OCI-LY7 (cell line): Measurements from ENCODE around the gene TSPO. TPM values are rescaled to one million over a fixed set of nuclear protein-coding genes. Genes with fewer than 3 reads are reported as not detected.

Experiments used
- BruUV-seq: library from RNA; stranded (reverse); fragments of 400-500 nt; replicated peaks from 2 replicates; lab custom pipeline; 2021; lab: Mats Ljungman, UMichigan
- CTCF ChIA-PET: fragments of 300-600 bp; sonication (Branson Sonifier 250); formaldehyde crosslinking; loops from one replicate; lab custom pipeline; 2022; ENCODE audit warnings: antibody characterized with exemption; ENCODE audit not compliant: unreplicated experiment; lab: Charles Lee
- POLR2A ChIA-PET: fragments of 300-600 bp; sonication (Branson Sonifier 250); formaldehyde crosslinking; loops from one replicate; lab custom pipeline; 2022; ENCODE audit warnings: antibody characterized with exemption; lab: Charles Lee
- DNase-seq: peaks from one replicate; pipeline ENCODE4 v3.0.0-alpha.2; 2015; ENCODE audit warnings: low spot score
- H2AFZ ChIP-seq: fragments of 200-600 bp; sonication (generic), shearing (Covaris generic); 2 replicates; pipeline ENCODE4 v1.6.1; 2014; ENCODE audit warnings: mild to moderate bottlenecking, antibody characterized with exemption, low read length, moderate library complexity
- H3K27ac ChIP-seq: fragments of 200-600 bp; sonication (generic); 2 replicates; pipeline ENCODE4 v1.5.1; 2014; ENCODE audit warnings: mixed run types, low read depth, mild to moderate bottlenecking, moderate library complexity, low read length, inconsistent platforms; ENCODE audit not compliant: poor library complexity, severe bottlenecking
- H3K36me3 ChIP-seq: fragments of 200-600 bp; sonication (generic); 2 replicates; pipeline ENCODE4 v1.6.1; 2014; ENCODE audit warnings: mild to moderate bottlenecking, antibody characterized with exemption, low read length, moderate library complexity, mixed read lengths; ENCODE audit not compliant: insufficient read depth
- H3K4me1 ChIP-seq: fragments of 200-600 bp; sonication (generic); 2 replicates; pipeline ENCODE4 v1.5.1; 2014; ENCODE audit warnings: mild to moderate bottlenecking, low read length; ENCODE audit not compliant: insufficient read depth, poor library complexity, severe bottlenecking
- H3K4me2 ChIP-seq: fragments of 200-600 bp; sonication (generic); 2 replicates; pipeline ENCODE4 v1.6.1; 2014; ENCODE audit warnings: mild to moderate bottlenecking, low read length
- H3K4me3 ChIP-seq: fragments of 200-600 bp; sonication (generic); 2 replicates; pipeline ENCODE4 v1.5.1; 2014; ENCODE audit warnings: mild to moderate bottlenecking, low read depth, low read length; ENCODE audit not compliant: poor library complexity, severe bottlenecking
- H3K79me2 ChIP-seq: fragments of 200-600 bp; sonication (generic); 2 replicates; pipeline ENCODE4 v1.6.1; 2016; ENCODE audit warnings: low read depth, mild to moderate bottlenecking, low read length, moderate library complexity, mixed read lengths; ENCODE audit not compliant: insufficient read depth
- H3K9me2 ChIP-seq: fragments of 200-600 bp; sonication (generic); 2 replicates; pipeline ENCODE4 v1.6.1; 2016; ENCODE audit warnings: mild to moderate bottlenecking, low read length, mixed read lengths; ENCODE audit not compliant: insufficient read depth
- H3K9me3 ChIP-seq: fragments of 200-600 bp; sonication (generic); 2 replicates; pipeline ENCODE4 v1.6.1; 2014; ENCODE audit warnings: mild to moderate bottlenecking, mixed run types, low read length, mixed read lengths
- H4K20me1 ChIP-seq: fragments of 200-600 bp; sonication (generic); 2 replicates; pipeline ENCODE4 v1.6.1; 2014; ENCODE audit warnings: mild to moderate bottlenecking, antibody characterized with exemption, low read length, moderate library complexity, mixed read lengths; ENCODE audit not compliant: insufficient read depth
- CTCF ChIP-seq: fragments of 200-600 bp; sonication (generic); conservative IDR thresholded peaks from 2 replicates; pipeline ENCODE4 v1.5.1; 2014; ENCODE audit warnings: mild to moderate bottlenecking, antibody characterized with exemption, low read length, moderate library complexity, mixed read lengths
- EZH2phosphoT487 ChIP-seq: fragments of 200-600 bp; sonication (generic); IDR thresholded peaks from 2 replicates; pipeline ENCODE4 v1.6.1; 2018; ENCODE audit warnings: low read depth, borderline replicate concordance, mild to moderate bottlenecking, mixed run types, antibody characterized with exemption, low read length, moderate library complexity, mixed read lengths
- intact Hi-C: fragments of 100-400 bp; cut with micrococcal nuclease; formaldehyde crosslinking; loops from one replicate; pipeline ENCODE4 v1.10.0; 2022; ENCODE audit not compliant: unreplicated experiment
- total RNA-seq, 2 experiments: library from RNA; depleted of rRNA in 1 of 2; stranded (reverse); fragments of >200 nt in 1 of 2; shearing (Covaris generic) in 1 of 2; gene quantifications; 2 replicates each; pipeline ENCODE4 v1.2.3, GENCODE V29; 2014 to 2022

Gene TSPO
- total RNA-seq, 2 experiments from 2014 or later, result 47.1 to 69.9 TPM

GRCh38 chr22:43198936-43199335 lies 47.6 kb downstream of the TSPO start:
- TF ChIP-seq CTCF (no peak), EZH2phosphoT487 (no peak)

GRCh38 chr22:43199541-43199940 lies 48.2 kb downstream of the TSPO start:
- no TSS peak for BruUV-seq
- Histone ChIP-seq H3K9me3 (no peaks in the 10 kb centered on the region), H2AFZ (no peak overlapping the region), H3K36me3 (no peaks in the 10 kb centered on the region), H3K79me2 (no peaks in the 10 kb centered on the region), H3K9me2 (no peaks in the 10 kb centered on the region), H3K4me1 (no peaks in the 10 kb centered on the region), H3K4me2 (no peak overlapping the region), H4K20me1 (no peaks in the 10 kb centered on the region), H3K27ac (no peak overlapping the region), H3K4me3 (no peak overlapping the region)
- DNase-seq, result no peak
- CTCF ChIA-PET, result no interaction called here
- POLR2A ChIA-PET, result no interaction called here
- TF ChIP-seq EZH2phosphoT487, result no peak
- TF ChIP-seq CTCF, result no peak
- intact Hi-C loops, result no loop called here

More at GRCh38 chr22:43198936-43199335, 47.6 kb downstream of the TSPO start:
- Histone ChIP-seq H2AFZ (no peak overlapping the region), H3K9me3 (no peaks in the 10 kb centered on the region), H3K27ac (no peak overlapping the region), H3K36me3 (no peaks in the 10 kb centered on the region), H3K4me3 (no peak overlapping the region), H3K4me2 (no peak overlapping the region), H3K9me2 (no peaks in the 10 kb centered on the region), H3K79me2 (no peaks in the 10 kb centered on the region), H3K4me1 (no peaks in the 10 kb centered on the region), H4K20me1 (no peaks in the 10 kb centered on the region)
- ChIA-PET POLR2A (no interaction called here), CTCF (no interaction called here)
- BruUV-seq, result no TSS peak
- DNase-seq, result no peak
- intact Hi-C loops, result no loop called here

- DNase-seq, result no peak
- Histone ChIP-seq H3K9me3 (no peaks in the 10 kb centered on the region), H2AFZ (no peak overlapping the region), H3K4me1 (no peaks in the 10 kb centered on the region), H3K36me3 (no peaks in the 10 kb centered on the region), H3K4me3 (no peak overlapping the region), H3K27ac (no peak overlapping the region), H3K4me2 (no peak overlapping the region), H3K79me2 (no peaks in the 10 kb centered on the region), H4K20me1 (no peaks in the 10 kb centered on the region), H3K9me2 (no peaks in the 10 kb centered on the region)
- intact Hi-C loops, result no loop called here
- TF ChIP-seq CTCF, result no peak
- TF ChIP-seq EZH2phosphoT487, result no peak
- POLR2A ChIA-PET, result no interaction called here
- CTCF ChIA-PET, result no interaction called here
- no TSS peak for BruUV-seq
These were observed 48.7 kb downstream of the TSPO start for GRCh38 chr22:43200031-43200430.
